HepG2 (cell line): Measurements from ENCODE around the gene GRHPR. TPM values are rescaled to one million over a fixed set of nuclear protein-coding genes. Genes with fewer than 3 reads are reported as not detected.
A peak's percentile ranks its signal among the peaks of the same experiment; 100 is the strongest.

Experiments
- CBFB ChIP-seq: sonication (generic); formaldehyde crosslinking; IDR thresholded peaks from 2 replicates; pipeline ENCODE4 v1.4.0; 2020; ENCODE audit warnings: missing genetic modification reagents
- CEBPB ChIP-seq: IDR thresholded peaks from 2 replicates; pipeline ENCODE4 v1.6.1; 2011; ENCODE audit warnings: low read depth, low read length, improper control_type of control experiment, borderline replicate concordance
- DNMT3B ChIP-seq: conservative IDR thresholded peaks from 2 replicates; pipeline ENCODE4 v1.6.1; 2016; ENCODE audit warnings: missing biosample characterization, control low read depth
- ESRRA ChIP-seq: sonication (generic); formaldehyde crosslinking; IDR thresholded peaks from 2 replicates; pipeline ENCODE4 v1.5.1; 2020; ENCODE audit warnings: mild to moderate bottlenecking, low read depth, missing genetic modification reagents
- GPN1 ChIP-seq: sonication (generic); formaldehyde crosslinking; IDR thresholded peaks from 2 replicates; pipeline ENCODE4 v1.5.1; 2020; ENCODE audit warnings: missing genetic modification reagents, borderline replicate concordance
- HES4 ChIP-seq: sonication (generic); formaldehyde crosslinking; IDR thresholded peaks from 2 replicates; pipeline ENCODE4 v1.9.0; 2021; ENCODE audit warnings: mild to moderate bottlenecking, missing genetic modification reagents, borderline replicate concordance
- HNRNPH1 ChIP-seq: fragments of 200-400 bp; formaldehyde crosslinking; optimal IDR thresholded peaks from 2 replicates; pipeline ENCODE3; 2017; ENCODE audit warnings: mild to moderate bottlenecking, low read depth, low read length
- KMT2B ChIP-seq: IDR thresholded peaks from 2 replicates; pipeline ENCODE4 v1.6.1; 2016; ENCODE audit warnings: missing genetic modification reagents, missing compliant biosample characterization
- NFE2L1 ChIP-seq: sonication (generic); formaldehyde crosslinking; IDR thresholded peaks from 2 replicates; pipeline ENCODE4 v1.4.0; 2020; ENCODE audit warnings: missing genetic modification reagents, mild to moderate bottlenecking, borderline replicate concordance
- RARA ChIP-seq: IDR thresholded peaks from 2 replicates; pipeline ENCODE4 v1.6.1; 2016; ENCODE audit warnings: missing genetic modification reagents, missing compliant biosample characterization
- RBM39 ChIP-seq: fragments of 200-400 bp; formaldehyde crosslinking; IDR thresholded peaks from one replicate; pipeline ENCODE4 v1.6.1; 2018; ENCODE audit warnings: antibody characterized with exemption, mild to moderate bottlenecking, low read depth, low read length; ENCODE audit not compliant: poor library complexity, severe bottlenecking
- RXRB ChIP-seq: IDR thresholded peaks from 2 replicates; pipeline ENCODE4 v1.6.1; 2016; ENCODE audit warnings: borderline replicate concordance, missing genetic modification reagents, missing compliant biosample characterization
- TBL1XR1 ChIP-seq: fragments of 150-350 bp; IDR thresholded peaks from 2 replicates; pipeline ENCODE4 v1.6.1; 2014; ENCODE audit warnings: borderline replicate concordance, low read length; ENCODE audit not compliant: partially characterized antibody
- ZC3H4 ChIP-seq: sonication (generic); formaldehyde crosslinking; IDR thresholded peaks from 2 replicates; pipeline ENCODE4 v1.4.0; 2020; ENCODE audit warnings: missing genetic modification reagents, borderline replicate concordance
- ZNF121 ChIP-seq: sonication (generic); formaldehyde crosslinking; IDR thresholded peaks from 2 replicates; pipeline ENCODE4 v1.5.0; 2020; ENCODE audit warnings: mild to moderate bottlenecking, missing genetic modification reagents
- ZNF20 ChIP-seq: sonication (generic); formaldehyde crosslinking; IDR thresholded peaks from 2 replicates; pipeline ENCODE4 v1.4.0; 2020; ENCODE audit warnings: mild to moderate bottlenecking, moderate library complexity, missing genetic modification reagents
- ZNF367 ChIP-seq: sonication (generic); formaldehyde crosslinking; IDR thresholded peaks from 2 replicates; pipeline ENCODE4 v1.4.0; 2020; ENCODE audit warnings: missing genetic modification reagents, borderline replicate concordance
- ZNF441 ChIP-seq: sonication (generic); formaldehyde crosslinking; IDR thresholded peaks from 2 replicates; pipeline ENCODE4 v1.7.0; 2021; ENCODE audit warnings: missing genetic modification reagents, borderline replicate concordance
- ZNF83 ChIP-seq: sonication (generic); formaldehyde crosslinking; IDR thresholded peaks from 2 replicates; pipeline ENCODE4 v1.4.0; 2020; ENCODE audit warnings: missing genetic modification reagents, mild to moderate bottlenecking, borderline replicate concordance
- ZSCAN30 ChIP-seq: sonication (generic); formaldehyde crosslinking; IDR thresholded peaks from 2 replicates; pipeline ENCODE4 v1.5.0; 2020; ENCODE audit warnings: mild to moderate bottlenecking, missing genetic modification reagents
- polyA plus RNA-seq, 8 experiments: library from polyadenylated mRNA; depleted of rRNA in 3 of 8; stranded (reverse) in 7 of 8; unstranded in 1 of 8; fragments of >200 nt; fragmentation: Illumina TruSeq in 4 of 8; extraction: Trizol in 4 of 8; gene quantifications; 2 replicates each; pipeline versions ENCODE4 v1.2.1 to v1.2.3, GENCODE V29; 2011 to 2016; ENCODE audit warnings: low read depth in 4 of 8, missing spikeins in 1 of 8, mixed read lengths in 1 of 8; ENCODE audit not compliant: insufficient read depth in 1 of 8
- total RNA-seq, 5 experiments: library from RNA; depleted of rRNA; stranded (reverse); fragments of >200 nt; fragmentation: Illumina TruSeq; extraction: Trizol; gene quantifications; 2 replicates each; pipeline ENCODE4 v1.2.3, GENCODE V29; 2016; ENCODE audit warnings: low read depth in 1 of 5
- TF ChIP-seq, protein P1 (sequence below): sonication (generic); IDR thresholded peaks from 2 replicates; pipeline ENCODE4 v1.6.1; 2016; ENCODE audit warnings: low read depth, borderline replicate concordance
- TF ChIP-seq, protein P2 (sequence below): sonication (generic); formaldehyde crosslinking; conservative IDR thresholded peaks from 2 replicates; pipeline ENCODE4 v1.4.0; 2020; ENCODE audit warnings: missing genetic modification reagents
- TF ChIP-seq, protein P3 (sequence below): sonication (generic); formaldehyde crosslinking; IDR thresholded peaks from 2 replicates; pipeline ENCODE4 v1.8.0; 2022; ENCODE audit warnings: missing genetic modification reagents, mild to moderate bottlenecking, moderate library complexity, borderline replicate concordance
- TF ChIP-seq, protein P4 (sequence below): sonication (generic); formaldehyde crosslinking; IDR thresholded peaks from 2 replicates; pipeline ENCODE4 v1.4.0; 2020; ENCODE audit warnings: missing genetic modification reagents

The GRHPR gene
- total and polyA plus RNA-seq, 2 of the 13 experiments (the other 11 are each of a cell fraction or from before 2014, with no cell fraction given) = 113 to 115 TPM

DNA sequence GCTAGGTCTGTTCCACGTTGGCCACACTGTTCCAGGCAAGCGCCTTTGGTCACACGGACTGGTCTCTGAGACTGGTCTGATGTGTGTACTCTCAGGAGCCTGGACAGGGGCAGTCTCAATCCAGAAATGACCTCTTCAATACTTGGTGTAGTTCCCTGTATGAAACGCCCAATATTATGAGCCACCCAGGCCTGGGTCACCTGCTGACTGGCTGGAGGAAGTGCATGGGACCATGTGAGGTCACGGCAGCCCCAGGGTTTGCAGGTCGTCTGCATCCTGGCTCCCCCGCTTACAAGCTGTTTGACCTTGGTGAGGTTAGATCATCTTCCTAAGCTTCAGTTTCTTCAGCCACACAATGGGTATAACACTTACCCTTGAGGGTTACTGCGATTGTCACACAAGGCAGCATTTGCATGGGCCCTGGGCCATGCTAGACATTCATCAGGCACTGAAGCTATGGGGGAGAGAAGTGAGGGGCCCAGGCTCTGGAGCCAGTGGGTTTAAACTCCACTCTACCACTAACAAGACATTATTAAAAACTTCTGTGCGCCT lies 5.2 kb upstream of the GRHPR start (continued):
- TF ChIP-seq ZC3H4 (CRISPR knock-in tag) (no peak), ZNF83 (CRISPR knock-in tag) (no peak), TBL1XR1 (no peak), HES4 (CRISPR knock-in tag) (no peak), RXRB (0 out of 2 replicates have a peak, but pooled peaks have one; percentile 45), NFE2L1 (CRISPR knock-in tag) (no peak), ESRRA (CRISPR knock-in tag) (peak; percentile 40; the same call in 1 of the 2 replicates), GPN1 (CRISPR knock-in tag) (no peak), HNRNPH1 (no peak), ZNF367 (CRISPR knock-in tag) (no peak), RARA (CRISPR knock-in tag) (0 out of 2 replicates have a peak, but pooled peaks have one; percentile 17), DNMT3B (no peak), ZNF441 (CRISPR knock-in tag) (no peak), ZNF20 (CRISPR knock-in tag) (no peak), RBM39 (no peak), CEBPB (no peak), ZSCAN30 (CRISPR knock-in tag) (0 out of 2 replicates have a peak, but pooled peaks have one; percentile 72), KMT2B (CRISPR knock-in tag) (no peak), ZNF121 (CRISPR knock-in tag) (0 out of 2 replicates have a peak, but pooled peaks have one; percentile 14), CBFB (no peak)
- TF ChIP-seq, protein P1, sequence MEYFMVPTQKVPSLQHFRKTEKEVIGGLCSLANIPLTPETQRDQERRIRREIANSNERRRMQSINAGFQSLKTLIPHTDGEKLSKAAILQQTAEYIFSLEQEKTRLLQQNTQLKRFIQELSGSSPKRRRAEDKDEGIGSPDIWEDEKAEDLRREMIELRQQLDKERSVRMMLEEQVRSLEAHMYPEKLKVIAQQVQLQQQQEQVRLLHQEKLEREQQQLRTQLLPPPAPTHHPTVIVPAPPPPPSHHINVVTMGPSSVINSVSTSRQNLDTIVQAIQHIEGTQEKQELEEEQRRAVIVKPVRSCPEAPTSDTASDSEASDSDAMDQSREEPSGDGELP = no peak
- TF ChIP-seq, protein P2, sequence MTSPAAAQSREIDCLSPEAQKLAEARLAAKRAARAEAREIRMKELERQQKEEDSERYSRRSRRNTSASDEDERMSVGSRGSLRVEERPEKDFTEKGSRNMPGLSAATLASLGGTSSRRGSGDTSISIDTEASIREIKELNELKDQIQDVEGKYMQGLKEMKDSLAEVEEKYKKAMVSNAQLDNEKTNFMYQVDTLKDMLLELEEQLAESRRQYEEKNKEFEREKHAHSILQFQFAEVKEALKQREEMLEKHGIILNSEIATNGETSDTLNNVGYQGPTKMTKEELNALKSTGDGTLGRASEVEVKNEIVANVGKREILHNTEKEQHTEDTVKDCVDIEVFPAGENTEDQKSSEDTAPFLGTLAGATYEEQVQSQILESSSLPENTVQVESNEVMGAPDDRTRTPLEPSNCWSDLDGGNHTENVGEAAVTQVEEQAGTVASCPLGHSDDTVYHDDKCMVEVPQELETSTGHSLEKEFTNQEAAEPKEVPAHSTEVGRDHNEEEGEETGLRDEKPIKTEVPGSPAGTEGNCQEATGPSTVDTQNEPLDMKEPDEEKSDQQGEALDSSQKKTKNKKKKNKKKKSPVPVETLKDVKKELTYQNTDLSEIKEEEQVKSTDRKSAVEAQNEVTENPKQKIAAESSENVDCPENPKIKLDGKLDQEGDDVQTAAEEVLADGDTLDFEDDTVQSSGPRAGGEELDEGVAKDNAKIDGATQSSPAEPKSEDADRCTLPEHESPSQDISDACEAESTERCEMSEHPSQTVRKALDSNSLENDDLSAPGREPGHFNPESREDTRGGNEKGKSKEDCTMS (CRISPR knock-in tag) = no peak
- TF ChIP-seq, protein P3, sequence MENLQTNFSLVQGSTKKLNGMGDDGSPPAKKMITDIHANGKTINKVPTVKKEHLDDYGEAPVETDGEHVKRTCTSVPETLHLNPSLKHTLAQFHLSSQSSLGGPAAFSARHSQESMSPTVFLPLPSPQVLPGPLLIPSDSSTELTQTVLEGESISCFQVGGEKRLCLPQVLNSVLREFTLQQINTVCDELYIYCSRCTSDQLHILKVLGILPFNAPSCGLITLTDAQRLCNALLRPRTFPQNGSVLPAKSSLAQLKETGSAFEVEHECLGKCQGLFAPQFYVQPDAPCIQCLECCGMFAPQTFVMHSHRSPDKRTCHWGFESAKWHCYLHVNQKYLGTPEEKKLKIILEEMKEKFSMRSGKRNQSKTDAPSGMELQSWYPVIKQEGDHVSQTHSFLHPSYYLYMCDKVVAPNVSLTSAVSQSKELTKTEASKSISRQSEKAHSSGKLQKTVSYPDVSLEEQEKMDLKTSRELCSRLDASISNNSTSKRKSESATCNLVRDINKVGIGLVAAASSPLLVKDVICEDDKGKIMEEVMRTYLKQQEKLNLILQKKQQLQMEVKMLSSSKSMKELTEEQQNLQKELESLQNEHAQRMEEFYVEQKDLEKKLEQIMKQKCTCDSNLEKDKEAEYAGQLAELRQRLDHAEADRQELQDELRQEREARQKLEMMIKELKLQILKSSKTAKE (CRISPR knock-in tag) = no peak
- TF ChIP-seq, protein P4, sequence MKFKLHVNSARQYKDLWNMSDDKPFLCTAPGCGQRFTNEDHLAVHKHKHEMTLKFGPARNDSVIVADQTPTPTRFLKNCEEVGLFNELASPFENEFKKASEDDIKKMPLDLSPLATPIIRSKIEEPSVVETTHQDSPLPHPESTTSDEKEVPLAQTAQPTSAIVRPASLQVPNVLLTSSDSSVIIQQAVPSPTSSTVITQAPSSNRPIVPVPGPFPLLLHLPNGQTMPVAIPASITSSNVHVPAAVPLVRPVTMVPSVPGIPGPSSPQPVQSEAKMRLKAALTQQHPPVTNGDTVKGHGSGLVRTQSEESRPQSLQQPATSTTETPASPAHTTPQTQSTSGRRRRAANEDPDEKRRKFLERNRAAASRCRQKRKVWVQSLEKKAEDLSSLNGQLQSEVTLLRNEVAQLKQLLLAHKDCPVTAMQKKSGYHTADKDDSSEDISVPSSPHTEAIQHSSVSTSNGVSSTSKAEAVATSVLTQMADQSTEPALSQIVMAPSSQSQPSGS = no peak
